Renal cortex interstitium (tissue), 11 donors: ENCODE results near the gene BRINP2. TPM values are rescaled to one million over a fixed set of nuclear protein-coding genes. Genes with fewer than 3 reads are reported as not detected.

Experiments
- DNase-seq, 11 donors: peaks; one replicate each; pipeline ENCODE4 v3.0.0-alpha.2; 2013; ENCODE audit warnings: low read depth in 9 of 11, low spot score in 4 of 11; ENCODE audit errors: extremely low read depth in 1 of 11
- polyA plus RNA-seq, 3 donors: library from polyadenylated mRNA; unstranded; fragments of 120-200 nt; gene quantifications; one replicate each; pipeline ENCODE4 v1.2.1, GENCODE V29; 2013; ENCODE audit not compliant: insufficient read length in 3 of 3

BRINP2 gene
- polyA plus RNA-seq, 3 donors, result 0.14 to 0.22 (median 0.20) TPM

DNA sequence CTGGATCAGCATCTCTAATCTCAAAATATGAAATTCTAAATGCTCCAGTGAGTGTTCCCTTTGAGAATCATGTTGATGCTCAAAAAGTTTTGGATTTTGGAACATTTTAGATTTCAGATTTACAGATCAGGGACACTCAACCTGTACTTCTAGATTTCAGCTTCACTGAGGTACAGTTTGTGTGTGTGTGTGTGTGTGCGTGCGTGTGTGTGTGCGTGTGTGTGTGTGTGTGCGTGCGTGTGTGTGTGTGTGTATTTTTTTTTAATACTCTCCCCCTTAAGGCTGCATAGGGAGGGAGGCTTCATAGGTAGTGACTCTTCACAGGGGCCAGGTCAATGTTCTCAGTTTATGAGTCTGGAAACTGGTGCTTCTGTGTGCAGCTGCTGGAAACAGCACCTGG is 77.5 kb downstream of the BRINP2 start:
- no peak for DNase-seq

- DNase-seq, result no peak
Observed at GRCh38 chr1:177249231-177249630, 78.5 kb downstream of the BRINP2 start.

DNA sequence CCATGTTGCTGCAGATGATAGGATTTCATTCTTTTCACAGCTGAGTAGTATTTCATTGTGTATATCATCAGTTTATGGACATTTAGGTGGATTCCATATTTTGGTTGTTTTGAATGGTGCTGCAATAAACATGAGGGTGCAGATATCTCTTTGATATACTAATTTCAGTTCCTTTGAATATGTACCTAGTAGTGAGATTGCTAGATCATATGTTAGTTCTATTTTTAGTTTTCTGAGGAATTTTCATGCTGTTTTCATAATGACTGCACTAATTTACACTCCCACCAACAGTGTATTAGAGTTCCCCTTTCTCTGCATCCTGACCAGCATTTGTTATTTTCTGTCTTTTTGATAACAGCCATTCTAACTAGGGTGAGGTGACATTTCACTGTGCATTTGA is 82.1 kb downstream of the BRINP2 start:
- DNase-seq, result no peak

DNA sequence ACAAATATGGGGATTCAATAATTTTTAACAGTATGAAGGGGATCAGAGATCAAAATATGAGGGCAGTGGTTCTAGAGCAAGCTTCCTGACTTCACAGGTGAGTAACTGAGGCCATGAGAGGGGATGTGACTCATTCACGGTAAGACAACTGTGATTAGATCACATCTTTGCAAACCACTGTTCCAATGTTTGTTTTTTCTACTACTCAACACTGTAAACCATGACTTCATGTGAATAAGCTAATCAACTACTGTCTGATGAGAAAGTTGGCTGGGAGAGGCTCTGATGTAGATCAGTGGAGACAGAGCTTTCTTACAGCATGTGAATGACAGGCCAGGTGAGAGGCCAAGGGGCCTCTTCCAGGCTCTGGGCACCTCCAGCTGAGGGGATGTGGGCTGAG is 84.7 kb downstream of the BRINP2 start:
- DNase-seq, result no peak

DNA sequence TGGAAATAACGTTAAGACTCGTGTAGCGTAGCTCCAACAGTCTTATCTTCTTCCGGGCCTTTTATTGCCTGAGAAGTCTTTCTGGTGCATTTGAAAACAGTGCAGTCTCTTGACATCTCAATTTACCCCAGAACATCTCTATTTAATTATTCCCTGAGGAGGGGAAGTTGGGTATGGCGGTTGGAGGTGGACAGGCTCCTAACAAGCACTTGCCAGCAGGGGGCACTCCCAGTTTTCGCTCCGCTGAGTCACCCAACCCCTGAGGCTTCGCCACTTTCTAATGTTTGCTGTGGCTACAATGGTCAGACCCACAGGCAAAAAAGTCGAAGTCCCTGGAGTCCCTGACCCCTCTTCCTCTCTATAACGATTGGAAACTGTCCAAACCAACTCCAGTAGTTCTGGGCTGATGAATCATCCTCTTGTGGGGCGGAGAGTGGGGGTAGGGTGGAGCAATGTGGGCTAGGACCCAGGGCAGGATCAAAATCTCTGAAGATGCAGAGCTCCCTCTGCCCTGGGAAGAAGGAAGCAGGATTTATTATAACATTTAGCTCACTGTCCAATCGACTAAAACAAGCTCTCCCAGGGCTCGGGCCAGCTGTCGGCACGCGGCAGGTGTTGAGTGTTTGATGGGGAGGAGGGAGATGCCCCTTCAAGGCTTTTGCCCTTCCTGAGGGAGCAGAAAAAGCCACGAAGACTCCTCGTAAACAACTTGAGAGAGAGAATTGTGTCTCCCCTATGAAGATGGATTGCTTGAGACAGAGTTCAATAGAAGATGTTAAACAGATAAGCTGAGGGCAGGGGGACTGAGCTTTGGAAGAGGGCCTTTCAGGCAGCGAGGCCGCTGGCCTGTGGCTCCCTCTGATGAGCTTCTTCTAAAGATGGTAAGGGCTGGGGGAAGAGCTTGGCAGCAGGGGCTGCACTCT is 85.7 kb downstream of the BRINP2 start:
- DNase-seq, result peak in 5 of 11 donors; percentile 34 to 46 (median 39)

DNA sequence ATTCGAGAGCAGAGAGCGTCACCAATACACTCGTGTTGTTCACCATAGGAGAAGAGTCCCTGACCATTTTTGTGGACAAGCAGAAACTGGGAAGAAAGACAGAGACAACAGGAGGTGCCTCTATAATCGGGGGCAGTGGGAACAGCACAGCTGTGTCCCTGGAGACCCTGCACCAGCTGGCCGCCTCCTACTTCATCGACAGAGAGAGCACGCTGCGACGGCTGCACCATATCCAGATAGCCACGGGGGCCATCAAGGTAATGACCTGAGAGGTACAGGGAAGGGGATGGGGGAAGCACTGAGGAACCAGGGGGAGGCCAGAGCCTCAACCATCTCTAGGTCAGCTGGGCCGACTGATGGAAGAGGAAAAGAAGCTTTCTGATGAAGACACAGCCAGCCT is 86.4 kb downstream of the BRINP2 start:
- no peak for DNase-seq

- DNase-seq, result no peak
Observed at GRCh38 chr1:177257576-177257975, 86.8 kb downstream of the BRINP2 start.

GRCh38 chr1:177270863-177271262 is 100.1 kb downstream of the BRINP2 start:
- DNase-seq, result no peak

GRCh38 chr1:177273141-177273540 is 102.4 kb downstream of the BRINP2 start:
- DNase-seq, result peak in 3 of 11 donors; percentile 2 to 39 (median 30)

DNA sequence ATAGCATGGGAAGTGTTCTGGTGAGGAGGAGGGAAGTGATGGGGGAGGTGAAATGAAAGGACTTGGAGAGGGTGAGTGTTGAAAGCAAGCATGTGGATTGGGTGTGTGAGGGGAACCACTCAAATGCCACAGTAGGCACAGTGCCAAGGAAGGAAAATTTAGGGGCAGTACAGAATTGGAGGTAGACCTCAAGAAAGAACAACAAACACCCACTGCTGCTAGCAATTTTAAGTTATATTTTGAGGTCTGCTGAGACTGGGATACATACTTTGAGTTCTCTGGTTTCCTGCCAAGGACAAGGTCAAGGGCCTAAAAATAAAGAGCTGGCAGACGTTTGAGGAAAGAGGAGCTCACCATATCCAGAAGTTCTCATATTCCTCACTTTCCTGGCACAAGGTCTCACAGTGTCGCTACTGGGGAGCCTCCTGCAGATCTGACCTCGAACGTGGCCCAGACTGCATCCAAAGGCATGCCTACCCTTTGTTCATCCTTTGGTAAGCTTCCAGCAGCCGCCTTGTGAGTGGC is 104.0 kb downstream of the BRINP2 start:
- DNase-seq, result peak in 1 of 11 donors; percentile 5

DNA sequence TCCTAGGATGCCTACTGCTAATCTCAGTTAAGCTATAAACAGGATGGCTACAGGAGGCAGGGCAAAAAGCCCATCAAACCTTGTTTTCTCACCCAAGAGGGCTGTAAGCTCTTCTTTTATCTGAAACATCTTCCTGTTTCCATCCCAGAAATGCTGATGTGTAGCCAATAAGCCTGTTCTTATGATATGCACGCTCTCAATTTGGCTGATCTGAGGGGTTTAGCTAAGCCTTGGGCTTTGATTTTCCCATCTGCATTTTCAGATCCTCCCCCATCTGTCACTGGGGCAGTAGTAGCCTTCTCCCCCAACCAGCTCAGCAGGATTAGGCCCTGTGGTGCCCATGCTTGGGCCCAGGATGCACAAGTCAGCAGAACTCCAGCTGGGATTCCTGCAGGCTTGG is 105.0 kb downstream of the BRINP2 start:
- no peak for DNase-seq

DNA sequence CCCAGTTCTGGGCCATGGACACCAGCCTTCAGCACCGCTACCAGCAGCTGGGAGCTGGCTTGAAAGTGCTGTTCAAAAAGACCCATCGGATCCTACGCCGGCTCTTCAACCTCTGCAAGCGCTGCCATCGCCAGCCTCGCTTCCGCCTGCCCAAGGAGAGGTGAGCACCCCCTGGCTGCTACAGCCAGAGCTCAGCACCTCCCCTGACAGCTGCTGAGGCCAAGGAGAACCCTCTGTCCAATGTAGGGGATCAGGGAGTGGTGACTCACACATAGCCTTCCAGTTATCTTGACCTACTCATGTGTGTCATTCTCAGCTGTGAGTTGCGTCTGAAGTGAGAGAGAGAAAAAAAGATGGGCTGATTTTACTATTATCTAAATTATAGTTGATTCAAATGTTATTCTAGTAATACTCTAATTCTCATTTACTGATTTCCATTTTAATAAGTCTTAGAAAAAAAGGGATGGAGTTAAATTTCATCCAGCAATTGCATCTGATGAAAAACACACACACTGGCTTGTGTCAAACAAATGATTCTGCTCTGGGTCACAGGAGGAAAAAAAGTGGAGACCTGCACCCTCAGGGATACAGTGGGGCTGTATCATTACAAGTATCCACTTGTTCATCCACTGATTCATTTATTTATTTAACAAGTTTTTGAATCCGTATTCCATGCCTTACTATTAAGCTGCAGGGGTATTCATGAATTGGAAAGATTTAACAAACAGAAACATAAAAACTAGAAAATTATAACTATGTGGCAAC is 108.0 kb downstream of the BRINP2 start:
- DNase-seq, result no peak

GRCh38 chr1:177281901-177282300 is 111.1 kb downstream of the BRINP2 start:
- DNase-seq, result no peak

- DNase-seq, result no peak
Observed at GRCh38 chr1:177282976-177283375, 112.2 kb downstream of the BRINP2 start.

- no peak for DNase-seq
Observed at GRCh38 chr1:177283380-177283779, 112.6 kb downstream of the BRINP2 start.

DNA sequence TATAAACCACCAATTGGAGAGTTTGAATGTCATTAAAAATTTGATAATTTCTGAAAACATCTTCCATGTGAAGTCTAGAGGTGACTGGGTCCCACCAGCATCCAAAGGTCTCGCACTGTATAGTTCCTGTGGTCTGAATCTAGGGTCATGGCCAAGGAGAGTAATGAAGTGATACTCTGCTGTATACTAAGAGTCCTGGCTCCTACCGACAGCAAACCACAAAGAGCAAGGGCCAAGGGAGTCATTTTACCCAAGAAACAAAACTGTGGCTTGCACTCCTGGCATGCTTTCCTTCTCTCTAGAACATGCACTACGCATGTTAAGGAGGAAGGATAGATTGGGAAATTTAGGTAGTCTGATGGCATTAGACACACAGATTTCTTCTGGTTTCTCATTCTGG is 115.6 kb downstream of the BRINP2 start:
- DNase-seq, result no peak

DNA sequence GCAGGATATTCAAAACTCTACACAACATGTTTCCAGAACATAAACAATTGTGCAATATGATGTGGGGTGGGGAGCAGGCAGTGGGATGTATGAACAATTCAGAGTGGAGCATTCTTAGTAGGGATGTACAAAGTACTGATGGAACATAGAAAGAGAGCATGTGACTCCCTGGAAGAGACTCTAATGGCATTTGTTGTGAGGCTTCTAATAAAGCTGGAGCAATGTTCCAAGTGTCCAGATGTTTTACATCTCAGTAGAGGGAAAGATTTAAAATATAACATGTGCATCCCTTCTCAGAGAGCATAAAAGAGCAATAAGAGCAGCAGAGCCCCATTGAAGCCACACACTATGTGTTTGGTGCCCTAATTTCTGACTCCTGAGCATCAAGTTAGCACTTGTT is 116.5 kb downstream of the BRINP2 start:
- DNase-seq, result peak in 7 of 11 donors; percentile 25 to 52 (median 41)

DNA sequence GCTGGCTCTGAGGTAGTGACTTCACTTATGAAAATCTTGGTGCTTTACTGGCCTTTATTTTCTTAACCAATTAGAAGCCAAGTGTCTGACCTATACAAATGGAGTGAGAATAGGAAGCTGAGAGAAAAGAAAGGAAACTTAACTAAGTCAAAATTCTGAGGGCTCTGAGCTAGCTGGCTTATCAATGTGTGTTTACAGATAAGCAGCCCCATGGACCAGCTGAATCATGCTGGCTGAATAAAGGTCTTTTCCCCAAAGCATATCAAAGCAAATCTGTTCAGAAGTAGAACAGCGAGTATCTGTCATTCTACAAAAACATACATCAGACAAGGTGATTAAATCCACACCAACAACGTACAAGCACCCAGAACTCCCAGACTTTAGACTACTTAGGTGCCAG is 117.2 kb downstream of the BRINP2 start:
- no peak for DNase-seq

- no peak for DNase-seq
Observed at GRCh38 chr1:177289532-177289931, 118.8 kb downstream of the BRINP2 start.

GRCh38 chr1:177300431-177300830 is 129.7 kb downstream of the BRINP2 start:
- no peak for DNase-seq
